Measurements from ENCODE around the gene CTDSPL. TPM values are rescaled to one million over a fixed set of nuclear protein-coding genes. Genes with fewer than 3 reads are reported as not detected.

Gene CTDSPL
- total and polyA plus RNA-seq, 2 of the 13 experiments (the other 11 are each of a cell fraction or from before 2014, with no cell fraction given), result 26.1 to 142 TPM

DNA sequence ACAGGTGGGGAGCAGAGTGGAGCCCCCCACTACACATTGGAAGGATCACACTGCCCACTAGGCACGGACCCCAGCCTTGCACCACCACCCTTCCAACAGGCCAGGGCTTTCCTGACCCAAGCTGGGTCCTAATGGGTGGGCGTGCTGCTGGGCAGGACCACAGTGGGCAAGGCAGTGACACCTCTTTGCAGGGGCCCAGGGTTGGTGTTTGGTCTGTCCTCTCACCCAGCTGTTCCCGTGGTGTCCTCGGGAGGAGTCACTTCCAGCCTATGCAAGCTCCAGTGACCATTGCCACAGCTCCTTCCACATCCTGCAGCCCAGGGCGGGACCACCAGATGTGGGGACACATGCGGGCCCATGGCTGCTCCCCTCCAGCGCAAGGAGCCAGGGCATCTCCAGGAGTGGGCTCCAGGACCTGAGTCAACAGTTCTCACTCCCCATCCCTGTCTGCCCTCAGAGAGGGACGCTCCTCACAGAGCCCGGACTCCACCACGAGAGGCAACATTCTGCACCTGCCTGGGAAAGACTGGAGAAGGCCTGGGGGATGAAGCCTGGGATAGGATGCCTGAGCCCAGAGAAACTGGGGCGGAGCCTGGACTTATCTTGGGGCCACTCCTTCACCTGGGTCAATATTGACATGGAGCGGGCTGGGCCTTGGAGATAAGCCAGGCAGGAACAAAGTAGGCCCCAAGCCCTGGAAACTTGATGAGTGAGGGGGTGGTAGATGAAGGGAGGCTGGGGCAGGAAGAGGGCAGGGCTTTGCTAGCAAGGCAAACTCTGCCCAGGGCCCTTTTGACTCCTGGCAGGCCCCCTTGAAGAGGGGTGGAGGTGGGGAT is 125.0 kb downstream of the CTDSPL start (continued):
- TF ChIP-seq, protein P1, sequence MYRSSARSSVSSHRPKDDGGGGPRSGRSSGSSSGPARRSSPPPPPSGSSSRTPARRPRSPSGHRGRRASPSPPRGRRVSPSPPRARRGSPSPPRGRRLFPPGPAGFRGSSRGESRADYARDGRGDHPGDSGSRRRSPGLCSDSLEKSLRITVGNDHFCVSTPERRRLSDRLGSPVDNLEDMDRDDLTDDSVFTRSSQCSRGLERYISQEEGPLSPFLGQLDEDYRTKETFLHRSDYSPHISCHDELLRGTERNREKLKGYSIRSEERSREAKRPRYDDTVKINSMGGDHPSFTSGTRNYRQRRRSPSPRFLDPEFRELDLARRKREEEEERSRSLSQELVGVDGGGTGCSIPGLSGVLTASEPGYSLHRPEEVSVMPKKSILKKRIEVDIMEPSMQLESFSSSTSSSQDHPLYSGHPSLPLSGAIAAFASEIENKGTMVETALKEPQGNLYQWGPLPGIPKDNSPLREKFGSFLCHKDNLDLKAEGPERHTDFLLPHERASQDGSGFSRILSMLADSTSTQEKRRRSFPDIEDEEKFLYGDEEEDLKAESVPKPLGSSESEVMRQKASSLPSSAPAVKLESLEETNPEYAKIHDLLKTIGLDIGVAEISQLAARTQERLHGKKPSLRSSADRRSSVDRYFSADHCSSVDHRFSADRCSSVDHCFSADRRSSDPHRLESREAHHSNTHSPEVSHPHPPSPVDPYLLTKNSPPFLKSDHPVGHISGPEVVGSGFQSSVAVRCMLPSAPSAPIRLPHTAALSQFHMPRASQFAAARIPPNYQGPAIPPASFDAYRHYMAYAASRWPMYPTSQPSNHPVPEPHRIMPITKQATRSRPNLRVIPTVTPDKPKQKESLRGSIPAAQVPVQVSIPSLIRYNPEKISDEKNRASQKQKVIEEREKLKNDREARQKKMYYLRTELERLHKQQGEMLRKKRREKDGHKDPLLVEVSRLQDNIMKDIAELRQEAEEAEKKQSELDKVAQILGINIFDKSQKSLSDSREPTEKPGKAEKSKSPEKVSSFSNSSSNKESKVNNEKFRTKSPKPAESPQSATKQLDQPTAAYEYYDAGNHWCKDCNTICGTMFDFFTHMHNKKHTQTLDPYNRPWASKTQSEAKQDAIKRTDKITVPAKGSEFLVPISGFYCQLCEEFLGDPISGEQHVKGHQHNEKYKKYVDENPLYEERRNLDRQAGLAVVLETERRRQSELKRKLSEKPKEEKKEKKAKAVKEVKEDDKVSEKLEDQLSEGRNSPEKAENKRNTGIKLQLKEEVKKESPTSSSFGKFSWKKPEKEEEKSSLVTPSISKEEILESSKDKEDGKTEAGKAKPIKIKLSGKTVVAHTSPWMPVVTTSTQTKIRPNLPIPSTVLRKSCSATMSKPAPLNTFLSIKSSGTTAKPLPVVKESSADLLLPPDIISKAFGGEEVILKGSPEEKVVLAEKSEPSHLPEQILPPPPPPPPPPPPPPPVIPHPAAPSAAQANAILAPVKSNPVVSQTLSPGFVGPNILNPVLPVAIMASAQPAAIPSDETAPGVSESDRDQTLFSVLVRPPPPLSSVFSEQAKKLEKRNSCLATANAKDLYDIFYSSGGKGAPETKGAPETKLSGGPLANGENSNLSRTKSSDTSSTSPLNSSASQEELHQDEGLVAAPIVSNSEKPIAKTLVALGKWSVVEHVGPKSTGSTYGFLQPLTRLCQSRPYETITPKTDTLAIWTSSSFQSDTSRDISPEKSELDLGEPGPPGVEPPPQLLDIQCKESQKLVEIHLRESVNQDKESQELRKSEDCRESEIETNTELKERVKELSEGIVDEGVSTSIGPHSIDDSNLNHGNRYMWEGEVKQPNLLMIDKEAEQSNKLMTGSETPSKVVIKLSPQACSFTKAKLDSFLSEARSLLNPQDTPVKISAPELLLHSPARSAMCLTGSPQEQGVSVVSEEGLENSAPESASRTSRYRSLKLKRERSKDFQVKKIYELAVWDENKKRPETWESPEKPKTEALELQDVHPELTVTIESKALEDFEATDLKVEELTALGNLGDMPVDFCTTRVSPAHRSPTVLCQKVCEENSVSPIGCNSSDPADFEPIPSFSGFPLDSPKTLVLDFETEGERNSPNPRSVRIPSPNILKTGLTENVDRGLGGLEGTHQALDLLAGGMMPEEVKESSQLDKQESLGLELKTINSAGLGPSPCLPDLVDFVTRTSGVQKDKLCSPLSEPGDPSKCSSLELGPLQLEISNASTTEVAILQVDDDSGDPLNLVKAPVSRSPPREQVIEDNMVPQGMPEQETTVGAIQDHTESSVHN (CRISPR knock-in tag; IDR thresholded peaks at IDR 0.05), result no peak
- TF ChIP-seq, protein P2, sequence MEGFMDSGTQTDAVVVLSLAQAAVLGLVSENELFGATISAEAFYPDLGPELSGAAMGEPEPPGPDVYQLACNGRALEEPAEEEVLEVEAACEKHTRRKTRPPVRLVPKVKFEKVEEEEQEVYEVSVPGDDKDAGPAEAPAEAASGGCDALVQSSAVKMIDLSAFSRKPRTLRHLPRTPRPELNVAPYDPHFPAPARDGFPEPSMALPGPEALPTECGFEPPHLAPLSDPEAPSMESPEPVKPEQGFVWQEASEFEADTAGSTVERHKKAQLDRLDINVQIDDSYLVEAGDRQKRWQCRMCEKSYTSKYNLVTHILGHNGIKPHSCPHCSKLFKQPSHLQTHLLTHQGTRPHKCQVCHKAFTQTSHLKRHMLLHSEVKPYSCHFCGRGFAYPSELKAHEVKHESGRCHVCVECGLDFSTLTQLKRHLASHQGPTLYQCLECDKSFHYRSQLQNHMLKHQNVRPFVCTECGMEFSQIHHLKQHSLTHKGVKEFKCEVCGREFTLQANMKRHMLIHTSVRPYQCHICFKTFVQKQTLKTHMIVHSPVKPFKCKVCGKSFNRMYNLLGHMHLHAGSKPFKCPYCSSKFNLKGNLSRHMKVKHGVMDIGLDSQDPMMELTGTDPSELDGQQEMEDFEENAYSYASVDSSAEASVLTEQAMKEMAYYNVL (CRISPR knock-in tag; IDR thresholded peaks at IDR 0.05; ENCODE audit: borderline replicate concordance), result no peak
- TF ChIP-seq ZNF180 (CRISPR knock-in tag; IDR thresholded peaks at IDR 0.05; ENCODE audit: borderline replicate concordance, low read depth) (no peak), ZNF326 (CRISPR knock-in tag; IDR thresholded peaks at IDR 0.05; ENCODE audit: borderline replicate concordance) (no peak), MYNN (CRISPR knock-in tag; IDR thresholded peaks at IDR 0.05; ENCODE audit: low read depth) (no peak), CCAR2 (optimal IDR thresholded peaks at IDR 0.05; ENCODE audit: low read depth, low read length) (no peak), TAF1 (CRISPR knock-in tag; IDR thresholded peaks at IDR 0.05) (no peak), RBM22 (optimal IDR thresholded peaks at IDR 0.05; ENCODE audit: low read length) (peak; percentile 50), ZNF567 (CRISPR knock-in tag; IDR thresholded peaks at IDR 0.05; ENCODE audit: borderline replicate concordance) (no peak), DR1 (CRISPR knock-in tag; IDR thresholded peaks at IDR 0.05) (no peak), HOXA5 (CRISPR knock-in tag; IDR thresholded peaks at IDR 0.05) (no peak)
- TF ChIP-seq, protein P3, sequence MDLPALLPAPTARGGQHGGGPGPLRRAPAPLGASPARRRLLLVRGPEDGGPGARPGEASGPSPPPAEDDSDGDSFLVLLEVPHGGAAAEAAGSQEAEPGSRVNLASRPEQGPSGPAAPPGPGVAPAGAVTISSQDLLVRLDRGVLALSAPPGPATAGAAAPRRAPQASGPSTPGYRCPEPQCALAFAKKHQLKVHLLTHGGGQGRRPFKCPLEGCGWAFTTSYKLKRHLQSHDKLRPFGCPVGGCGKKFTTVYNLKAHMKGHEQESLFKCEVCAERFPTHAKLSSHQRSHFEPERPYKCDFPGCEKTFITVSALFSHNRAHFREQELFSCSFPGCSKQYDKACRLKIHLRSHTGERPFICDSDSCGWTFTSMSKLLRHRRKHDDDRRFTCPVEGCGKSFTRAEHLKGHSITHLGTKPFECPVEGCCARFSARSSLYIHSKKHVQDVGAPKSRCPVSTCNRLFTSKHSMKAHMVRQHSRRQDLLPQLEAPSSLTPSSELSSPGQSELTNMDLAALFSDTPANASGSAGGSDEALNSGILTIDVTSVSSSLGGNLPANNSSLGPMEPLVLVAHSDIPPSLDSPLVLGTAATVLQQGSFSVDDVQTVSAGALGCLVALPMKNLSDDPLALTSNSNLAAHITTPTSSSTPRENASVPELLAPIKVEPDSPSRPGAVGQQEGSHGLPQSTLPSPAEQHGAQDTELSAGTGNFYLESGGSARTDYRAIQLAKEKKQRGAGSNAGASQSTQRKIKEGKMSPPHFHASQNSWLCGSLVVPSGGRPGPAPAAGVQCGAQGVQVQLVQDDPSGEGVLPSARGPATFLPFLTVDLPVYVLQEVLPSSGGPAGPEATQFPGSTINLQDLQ (CRISPR knock-in tag; IDR thresholded peaks at IDR 0.05), result no peak
- TF ChIP-seq, protein P4, sequence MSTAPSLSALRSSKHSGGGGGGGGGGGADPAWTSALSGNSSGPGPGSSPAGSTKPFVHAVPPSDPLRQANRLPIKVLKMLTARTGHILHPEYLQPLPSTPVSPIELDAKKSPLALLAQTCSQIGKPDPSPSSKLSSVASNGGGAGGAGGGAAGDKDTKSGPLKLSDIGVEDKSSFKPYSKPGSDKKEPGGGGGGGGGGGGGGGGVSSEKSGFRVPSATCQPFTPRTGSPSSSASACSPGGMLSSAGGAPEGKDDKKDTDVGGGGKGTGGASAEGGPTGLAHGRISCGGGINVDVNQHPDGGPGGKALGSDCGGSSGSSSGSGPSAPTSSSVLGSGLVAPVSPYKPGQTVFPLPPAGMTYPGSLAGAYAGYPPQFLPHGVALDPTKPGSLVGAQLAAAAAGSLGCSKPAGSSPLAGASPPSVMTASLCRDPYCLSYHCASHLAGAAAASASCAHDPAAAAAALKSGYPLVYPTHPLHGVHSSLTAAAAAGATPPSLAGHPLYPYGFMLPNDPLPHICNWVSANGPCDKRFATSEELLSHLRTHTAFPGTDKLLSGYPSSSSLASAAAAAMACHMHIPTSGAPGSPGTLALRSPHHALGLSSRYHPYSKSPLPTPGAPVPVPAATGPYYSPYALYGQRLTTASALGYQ (CRISPR knock-in tag; IDR thresholded peaks at IDR 0.05), result peak; percentile 66; the same call in 1 of the 2 replicates

Data from HepG2 (cell line).